ENCODE measurements around the gene ACVRL1. TPM values are rescaled to one million over a fixed set of nuclear protein-coding genes. Genes with fewer than 3 reads are reported as not detected.

ACVRL1 gene
- total and polyA plus RNA-seq, 9 of the 15 experiments (the other 6 are each of a cell fraction or from before 2014, with no cell fraction given), result 0.07 to 1.4 (median 0.30) TPM

DNA sequence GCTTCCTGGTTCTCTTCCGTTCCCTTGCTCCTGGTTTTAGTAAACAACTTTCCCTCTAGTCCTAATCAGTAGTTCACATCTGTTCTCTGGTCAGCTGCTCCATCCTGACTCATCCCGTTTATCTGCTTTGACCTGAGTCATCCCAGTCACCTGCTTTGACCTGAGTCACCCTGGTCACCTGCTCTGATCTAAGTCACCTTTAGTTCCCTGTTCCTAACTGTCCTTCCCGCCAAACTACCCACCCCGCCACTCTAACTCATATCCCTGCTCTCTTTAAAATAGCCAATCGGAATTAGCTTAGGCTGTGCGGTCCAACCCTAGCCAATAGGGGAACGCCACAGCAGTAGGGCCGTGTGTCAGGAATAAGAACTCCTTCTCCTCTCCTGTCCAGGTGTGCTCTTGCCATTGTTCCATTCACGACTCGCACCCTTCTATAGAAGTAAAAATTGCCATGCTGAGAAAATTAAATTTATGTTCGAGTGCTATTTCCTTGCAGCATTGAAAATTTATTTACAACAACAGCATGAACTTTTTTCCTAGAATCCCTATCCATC lies 22.6 kb upstream of the ACVRL1 start (continued):
- TF ChIP-seq ESRRA (IDR thresholded peaks at IDR 0.05; ENCODE audit: borderline replicate concordance, low read depth), result peak; percentile 94
- no peak for TF ChIP-seq U2AF2 (optimal IDR thresholded peaks at IDR 0.05; ENCODE audit: low read depth, low read length)
- TF ChIP-seq, protein P1, sequence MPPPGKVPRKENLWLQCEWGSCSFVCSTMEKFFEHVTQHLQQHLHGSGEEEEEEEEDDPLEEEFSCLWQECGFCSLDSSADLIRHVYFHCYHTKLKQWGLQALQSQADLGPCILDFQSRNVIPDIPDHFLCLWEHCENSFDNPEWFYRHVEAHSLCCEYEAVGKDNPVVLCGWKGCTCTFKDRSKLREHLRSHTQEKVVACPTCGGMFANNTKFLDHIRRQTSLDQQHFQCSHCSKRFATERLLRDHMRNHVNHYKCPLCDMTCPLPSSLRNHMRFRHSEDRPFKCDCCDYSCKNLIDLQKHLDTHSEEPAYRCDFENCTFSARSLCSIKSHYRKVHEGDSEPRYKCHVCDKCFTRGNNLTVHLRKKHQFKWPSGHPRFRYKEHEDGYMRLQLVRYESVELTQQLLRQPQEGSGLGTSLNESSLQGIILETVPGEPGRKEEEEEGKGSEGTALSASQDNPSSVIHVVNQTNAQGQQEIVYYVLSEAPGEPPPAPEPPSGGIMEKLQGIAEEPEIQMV (tag; conservative IDR thresholded peaks at IDR 0.05; ENCODE audit: low read depth), result peak; percentile 9; the same call in 1 of the 2 replicates
- no peak for TF ChIP-seq CBX8 (IDR thresholded peaks at IDR 0.05; ENCODE audit: borderline replicate concordance, extremely low read depth, low read depth, low read length, poor library complexity, severe bottlenecking)
- no peak for TF ChIP-seq ETV6 (IDR thresholded peaks at IDR 0.05; ENCODE audit: borderline replicate concordance in 1 of 2, low read depth in 2 of 2, low read length in 1 of 2)
- no peak for TF ChIP-seq ETV6 (CRISPR knock-in tag; IDR thresholded peaks at IDR 0.05; ENCODE audit: borderline replicate concordance)
- TF ChIP-seq JUND (IDR thresholded peaks at IDR 0.05; ENCODE audit: borderline replicate concordance, low read depth, low read length), result peak; percentile 99
- peak; percentile 100 for TF ChIP-seq JUND (tag; IDR thresholded peaks at IDR 0.05; ENCODE audit: borderline replicate concordance, low read depth, low read length)
- TF ChIP-seq, protein P2, sequence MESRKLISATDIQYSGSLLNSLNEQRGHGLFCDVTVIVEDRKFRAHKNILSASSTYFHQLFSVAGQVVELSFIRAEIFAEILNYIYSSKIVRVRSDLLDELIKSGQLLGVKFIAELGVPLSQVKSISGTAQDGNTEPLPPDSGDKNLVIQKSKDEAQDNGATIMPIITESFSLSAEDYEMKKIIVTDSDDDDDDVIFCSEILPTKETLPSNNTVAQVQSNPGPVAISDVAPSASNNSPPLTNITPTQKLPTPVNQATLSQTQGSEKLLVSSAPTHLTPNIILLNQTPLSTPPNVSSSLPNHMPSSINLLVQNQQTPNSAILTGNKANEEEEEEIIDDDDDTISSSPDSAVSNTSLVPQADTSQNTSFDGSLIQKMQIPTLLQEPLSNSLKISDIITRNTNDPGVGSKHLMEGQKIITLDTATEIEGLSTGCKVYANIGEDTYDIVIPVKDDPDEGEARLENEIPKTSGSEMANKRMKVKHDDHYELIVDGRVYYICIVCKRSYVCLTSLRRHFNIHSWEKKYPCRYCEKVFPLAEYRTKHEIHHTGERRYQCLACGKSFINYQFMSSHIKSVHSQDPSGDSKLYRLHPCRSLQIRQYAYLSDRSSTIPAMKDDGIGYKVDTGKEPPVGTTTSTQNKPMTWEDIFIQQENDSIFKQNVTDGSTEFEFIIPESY (CRISPR knock-in tag; IDR thresholded peaks at IDR 0.05), result peak; percentile 57; the same call in 1 of the 2 replicates
- peak; percentile 82 for TF ChIP-seq NBN (IDR thresholded peaks at IDR 0.05; ENCODE audit: low read depth)
- TF ChIP-seq, protein P3, sequence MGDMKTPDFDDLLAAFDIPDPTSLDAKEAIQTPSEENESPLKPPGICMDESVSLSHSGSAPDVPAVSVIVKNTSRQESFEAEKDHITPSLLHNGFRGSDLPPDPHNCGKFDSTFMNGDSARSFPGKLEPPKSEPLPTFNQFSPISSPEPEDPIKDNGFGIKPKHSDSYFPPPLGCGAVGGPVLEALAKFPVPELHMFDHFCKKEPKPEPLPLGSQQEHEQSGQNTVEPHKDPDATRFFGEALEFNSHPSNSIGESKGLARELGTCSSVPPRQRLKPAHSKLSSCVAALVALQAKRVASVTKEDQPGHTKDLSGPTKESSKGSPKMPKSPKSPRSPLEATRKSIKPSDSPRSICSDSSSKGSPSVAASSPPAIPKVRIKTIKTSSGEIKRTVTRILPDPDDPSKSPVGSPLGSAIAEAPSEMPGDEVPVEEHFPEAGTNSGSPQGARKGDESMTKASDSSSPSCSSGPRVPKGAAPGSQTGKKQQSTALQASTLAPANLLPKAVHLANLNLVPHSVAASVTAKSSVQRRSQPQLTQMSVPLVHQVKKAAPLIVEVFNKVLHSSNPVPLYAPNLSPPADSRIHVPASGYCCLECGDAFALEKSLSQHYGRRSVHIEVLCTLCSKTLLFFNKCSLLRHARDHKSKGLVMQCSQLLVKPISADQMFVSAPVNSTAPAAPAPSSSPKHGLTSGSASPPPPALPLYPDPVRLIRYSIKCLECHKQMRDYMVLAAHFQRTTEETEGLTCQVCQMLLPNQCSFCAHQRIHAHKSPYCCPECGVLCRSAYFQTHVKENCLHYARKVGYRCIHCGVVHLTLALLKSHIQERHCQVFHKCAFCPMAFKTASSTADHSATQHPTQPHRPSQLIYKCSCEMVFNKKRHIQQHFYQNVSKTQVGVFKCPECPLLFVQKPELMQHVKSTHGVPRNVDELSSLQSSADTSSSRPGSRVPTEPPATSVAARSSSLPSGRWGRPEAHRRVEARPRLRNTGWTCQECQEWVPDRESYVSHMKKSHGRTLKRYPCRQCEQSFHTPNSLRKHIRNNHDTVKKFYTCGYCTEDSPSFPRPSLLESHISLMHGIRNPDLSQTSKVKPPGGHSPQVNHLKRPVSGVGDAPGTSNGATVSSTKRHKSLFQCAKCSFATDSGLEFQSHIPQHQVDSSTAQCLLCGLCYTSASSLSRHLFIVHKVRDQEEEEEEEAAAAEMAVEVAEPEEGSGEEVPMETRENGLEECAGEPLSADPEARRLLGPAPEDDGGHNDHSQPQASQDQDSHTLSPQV (IDR thresholded peaks at IDR 0.05), result peak; percentile 82
- no peak for TF ChIP-seq WHSC1 (IDR thresholded peaks at IDR 0.05; ENCODE audit: low read length)
- no peak for TF ChIP-seq MEIS2 (IDR thresholded peaks at IDR 0.05; ENCODE audit: partially characterized antibody)
- peak; percentile 99 for TF ChIP-seq ARID1B (IDR thresholded peaks at IDR 0.05)
- TF ChIP-seq MAFK (IDR thresholded peaks at IDR 0.05; ENCODE audit: low read length), result peak; percentile 79
- no peak for TF ChIP-seq SP2 (IDR thresholded peaks at IDR 0.05; ENCODE audit: extremely low read depth, low read depth, low read length, poor library complexity, severe bottlenecking)
- TF ChIP-seq NFE2 (IDR thresholded peaks at IDR 0.05; ENCODE audit: low read depth), result peak; percentile 97
- no peak for TF ChIP-seq CAMTA2 (CRISPR knock-in tag; conservative IDR thresholded peaks at IDR 0.05)
- TF ChIP-seq HIVEP1 (CRISPR knock-in tag; IDR thresholded peaks at IDR 0.05), result 0 out of 2 replicates have a peak, but pooled peaks have one; percentile 74
- TF ChIP-seq ZNF644 (tag; IDR thresholded peaks at IDR 0.05; ENCODE audit: low read depth), result no peak; the same call in none of the 2 replicates
